Trophoblast cell (in vitro differentiated cells and primary cell): Measurements from ENCODE around the gene PPDPF.

ENCODE experiments used
- DNase-seq, 2 donors: peaks; one replicate each; pipeline ENCODE4 v3.0.0-alpha.2; 2016
- H2AFZ ChIP-seq: 2 replicates; pipeline ENCODE4 v1.6.1; 2013; ENCODE audit warnings: low read length, moderate library complexity, mild to moderate bottlenecking; ENCODE audit not compliant: insufficient read depth, poor library complexity
- H2AK5ac ChIP-seq: 2 replicates; pipeline ENCODE4 v1.6.1; 2013; ENCODE audit warnings: mild to moderate bottlenecking, low read length
- H2BK120ac ChIP-seq: 2 replicates; pipeline ENCODE4 v1.6.1; 2013; ENCODE audit warnings: low read length, mild to moderate bottlenecking, moderate library complexity; ENCODE audit not compliant: insufficient read depth, poor library complexity
- H2BK12ac ChIP-seq: 2 replicates; pipeline ENCODE4 v1.6.1; 2013; ENCODE audit warnings: mild to moderate bottlenecking, low read length, moderate library complexity
- H2BK5ac ChIP-seq: 2 replicates; pipeline ENCODE4 v1.6.1; 2013; ENCODE audit warnings: low read length, low read depth, moderate library complexity, mild to moderate bottlenecking; ENCODE audit not compliant: poor library complexity
- H3K14ac ChIP-seq: 2 replicates; pipeline ENCODE4 v1.6.1; 2013; ENCODE audit warnings: mild to moderate bottlenecking, low read length
- H3K18ac ChIP-seq: 2 replicates; pipeline ENCODE4 v1.6.1; 2013; ENCODE audit warnings: mild to moderate bottlenecking, low read length
- H3K23ac ChIP-seq: 2 replicates; pipeline ENCODE4 v1.6.1; 2013; ENCODE audit warnings: low read length
- H3K27ac ChIP-seq: 2 replicates; pipeline ENCODE4 v1.5.1; 2013; ENCODE audit warnings: low read depth, mild to moderate bottlenecking, inconsistent platforms, low read length, moderate library complexity
- H3K27me3 ChIP-seq: 2 replicates; pipeline ENCODE4 v1.6.1; 2013; ENCODE audit warnings: inconsistent platforms, mild to moderate bottlenecking, low read length, moderate library complexity; ENCODE audit not compliant: insufficient read depth
- H3K36me3 ChIP-seq, 2 experiments: 1 replicate in 1 of 2; 2 replicates in 1 of 2; pipeline ENCODE4 v1.6.1; 2013; ENCODE audit warnings: low read length in 2 of 2, mild to moderate bottlenecking in 2 of 2, moderate library complexity in 1 of 2; ENCODE audit not compliant: insufficient read depth in 2 of 2, control insufficient read depth in 1 of 2
- H3K4ac ChIP-seq: 2 replicates; pipeline ENCODE4 v1.6.1; 2013; ENCODE audit warnings: low read depth, mild to moderate bottlenecking, low read length, moderate library complexity
- H3K4me1 ChIP-seq, 2 experiments: 1 replicate in 1 of 2; 2 replicates in 1 of 2; pipeline ENCODE4 v1.6.1; 2013; ENCODE audit warnings: low read length in 2 of 2, mild to moderate bottlenecking in 2 of 2, moderate library complexity in 1 of 2; ENCODE audit not compliant: insufficient read depth in 2 of 2, control insufficient read depth in 1 of 2
- H3K4me2 ChIP-seq: 2 replicates; pipeline ENCODE4 v1.6.1; 2013; ENCODE audit warnings: inconsistent platforms, mild to moderate bottlenecking, low read length, moderate library complexity
- H3K4me3 ChIP-seq: 2 replicates; pipeline ENCODE4 v1.5.1; 2013; ENCODE audit warnings: mild to moderate bottlenecking, low read depth, low read length, inconsistent platforms
- H3K79me1 ChIP-seq: one replicate; pipeline ENCODE4 v1.6.1; 2013; ENCODE audit warnings: low read length
- H3K79me2 ChIP-seq: 2 replicates; pipeline ENCODE4 v1.6.1; 2013; ENCODE audit warnings: low read length, mild to moderate bottlenecking; ENCODE audit not compliant: control insufficient read depth, insufficient read depth, poor library complexity
- H3K9ac ChIP-seq: 2 replicates; pipeline ENCODE4 v1.6.1; 2013; ENCODE audit warnings: mild to moderate bottlenecking, low read length
- H3K9me3 ChIP-seq: 2 replicates; pipeline ENCODE4 v1.6.1; 2013; ENCODE audit warnings: low read depth, mild to moderate bottlenecking, control low read depth, inconsistent platforms, low read length; ENCODE audit not compliant: insufficient read depth
- H4K12ac ChIP-seq: 2 replicates; pipeline ENCODE4 v1.6.1; 2013; ENCODE audit warnings: low read depth, mild to moderate bottlenecking, low read length, moderate library complexity
- H4K8ac ChIP-seq: 2 replicates; pipeline ENCODE4 v1.6.1; 2013; ENCODE audit warnings: low read depth, mild to moderate bottlenecking, low read length, moderate library complexity
- H4K91ac ChIP-seq: one replicate; pipeline ENCODE4 v1.6.1; 2013; ENCODE audit warnings: low read depth, mild to moderate bottlenecking, low read length, moderate library complexity
- WGBS: extraction: QIAGEN DNeasy Blood & Tissue Kit; methylation state at CpG from one replicate; pipeline ENCODE4 v1.1.7; 2013; ENCODE audit warnings: missing lambda C conversion rate; ENCODE audit not compliant: insufficient read length, insufficient coverage; ENCODE audit errors: extremely low coverage; 5-methylcytosine and 5-hydroxymethylcytosine counted together

The PPDPF gene

DNA sequence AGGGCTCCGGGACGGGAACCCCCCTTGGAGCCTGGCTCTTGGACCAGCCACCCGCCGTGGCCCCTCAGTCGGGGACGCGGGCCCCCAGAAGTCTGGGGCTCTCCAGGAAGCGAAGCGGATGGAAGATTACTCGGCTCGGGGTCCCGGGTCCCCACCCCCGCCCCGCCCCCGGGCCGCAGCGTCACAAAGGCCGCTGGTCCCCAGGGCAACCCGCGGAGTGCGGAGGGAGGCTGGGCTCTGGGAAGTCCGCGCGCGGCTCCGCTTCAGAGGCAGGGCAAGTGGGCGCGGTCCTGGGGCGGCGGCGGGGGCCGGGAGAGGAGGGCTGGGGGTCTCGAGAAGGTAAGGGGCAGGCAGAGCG lies 33.3 kb downstream of the PPDPF start, which contains the start of gene FNDC11:
Gene FNDC11, plus strand, starts transcription at position 227 of the 358 bp plus-strand sequence. CDS start 1,505 bp downstream, outside the sequence.
- H3K27me3 ChIP-seq, result no peaks in the 10 kb centered on the region
- no CpG with 5 or more reads among the region's 34 CpGs for WGBS
- peak within 1 kb of the TSS; percentile 42 for H3K14ac ChIP-seq
- H3K4me2 ChIP-seq, result peak within 1 kb of the TSS; percentile 50
- DNase-seq, result no peak
- H3K9ac ChIP-seq, result no peak within 1 kb of the TSS
- peak within 1 kb of the TSS; percentile 47 for H2BK120ac ChIP-seq
- no peak within 1 kb of the TSS for H3K27ac ChIP-seq
- H3K18ac ChIP-seq, result peak within 1 kb of the TSS; percentile 46
- H2AFZ ChIP-seq, result peak within 1 kb of the TSS; percentile 62
- H3K36me3 ChIP-seq, result no peaks in the 10 kb centered on the region
- no peak within 1 kb of the TSS for H3K23ac ChIP-seq
- peaks cover 2% of the 10 kb centered on the region for H3K9me3 ChIP-seq
- H3K79me1 ChIP-seq, result peaks cover 3% of the 10 kb centered on the region
- no peak within 1 kb of the TSS for H2AK5ac ChIP-seq
- peak within 1 kb of the TSS; percentile 30 for H3K4me3 ChIP-seq
- peaks cover 6 to 7% of the 10 kb centered on the region in 2 experiments for H3K4me1 ChIP-seq
- H4K91ac ChIP-seq, result peak within 1 kb of the TSS; percentile 60
- H4K8ac ChIP-seq, result no peak within 1 kb of the TSS
- no peaks in the 10 kb centered on the region for H3K79me2 ChIP-seq
- H3K4ac ChIP-seq, result peak within 1 kb of the TSS; percentile 15
- no peak within 1 kb of the TSS for H2BK12ac ChIP-seq
- no peak within 1 kb of the TSS for H2BK5ac ChIP-seq
- H4K12ac ChIP-seq, result peak within 1 kb of the TSS; percentile 59

DNA sequence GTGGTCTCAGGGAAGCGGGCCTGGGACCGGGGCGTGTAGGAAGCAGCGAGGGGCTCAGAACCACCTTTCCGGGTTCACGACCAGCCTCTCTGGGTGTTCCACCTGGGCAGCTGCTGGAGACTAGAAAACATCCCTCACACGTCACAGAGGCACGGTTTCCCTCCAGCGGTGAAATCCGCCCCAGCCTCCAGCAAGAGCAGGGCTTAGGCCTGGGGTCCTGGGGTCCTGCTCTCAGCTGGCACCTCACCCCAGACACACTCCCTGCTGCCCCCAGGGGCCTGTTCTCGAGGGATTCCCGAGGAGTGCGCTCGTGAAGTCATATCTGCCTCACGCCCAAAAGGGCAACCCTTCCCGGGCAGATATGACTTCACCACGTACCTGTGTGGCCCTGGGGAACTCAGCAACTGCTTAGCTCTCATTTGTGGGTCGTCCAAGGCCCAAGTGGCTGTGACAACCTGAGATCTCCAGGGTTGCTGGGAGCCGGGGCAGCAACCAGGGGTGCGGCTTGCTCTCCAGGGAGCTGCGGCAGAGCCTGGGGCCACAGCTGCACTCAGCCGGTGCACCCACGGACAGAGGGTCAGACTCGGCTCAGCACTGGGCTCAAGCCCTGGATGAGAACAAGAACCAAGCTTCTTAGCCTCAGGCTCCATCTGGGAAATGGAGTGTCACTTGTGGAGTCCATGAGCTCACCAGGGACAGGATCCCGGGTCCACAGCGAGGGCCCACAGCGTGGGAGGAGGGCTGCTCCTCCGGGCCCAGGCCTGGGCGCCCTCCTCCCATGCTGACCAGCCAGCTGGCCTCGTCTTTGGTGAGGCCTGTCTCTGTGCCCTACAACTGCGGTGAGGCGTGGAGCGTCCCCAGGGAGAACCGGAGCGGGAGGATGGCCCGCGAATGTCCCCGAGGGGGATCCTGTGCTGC lies 34.1 kb downstream of the PPDPF start:
- peaks cover 0 to under 1% of the 10 kb centered on the region in 2 experiments for H3K36me3 ChIP-seq
- no peak overlapping the region for H2AK5ac ChIP-seq

GRCh38 chr20:63555661-63556381 lies 35.3 kb downstream of the PPDPF start:
- H4K91ac ChIP-seq, result no peak overlapping the region
- no peak overlapping the region for H3K18ac ChIP-seq
- no peak overlapping the region for H3K4me3 ChIP-seq
- no peak overlapping the region for H4K8ac ChIP-seq
- peak; percentile 45 to 69 for DNase-seq
- H3K9ac ChIP-seq, result no peak overlapping the region
- H3K9me3 ChIP-seq, result peaks cover 2% of the 10 kb centered on the region
- no peak overlapping the region for H2BK120ac ChIP-seq
- H3K27ac ChIP-seq, result no peak overlapping the region
- H2BK12ac ChIP-seq, result no peak overlapping the region
- no peak overlapping the region for H2AK5ac ChIP-seq
- no peak overlapping the region for H3K4ac ChIP-seq
- no peak overlapping the region for H2AFZ ChIP-seq
- peaks cover 6 to 7% of the 10 kb centered on the region in 2 experiments for H3K4me1 ChIP-seq
- H3K36me3 ChIP-seq, result peaks cover 11 to 12% of the 10 kb centered on the region in 2 experiments
- H3K79me2 ChIP-seq, result no peaks in the 10 kb centered on the region
- no peaks in the 10 kb centered on the region for H3K27me3 ChIP-seq
- peaks cover 3% of the 10 kb centered on the region for H3K79me1 ChIP-seq
- H3K23ac ChIP-seq, result no peak overlapping the region
- no peak overlapping the region for H4K12ac ChIP-seq
- no peak overlapping the region for H3K4me2 ChIP-seq
- no peak overlapping the region for H3K14ac ChIP-seq
- H2BK5ac ChIP-seq, result no peak overlapping the region
- no CpG with 5 or more reads among the region's 45 CpGs for WGBS

More for the DNA sequence above, 34.1 kb downstream of the PPDPF start:
- Histone ChIP-seq H3K4ac (no peak overlapping the region), H3K23ac (no peak overlapping the region), H4K8ac (no peak overlapping the region), H3K27me3 (no peaks in the 10 kb centered on the region), H3K79me2 (no peaks in the 10 kb centered on the region), H2BK5ac (no peak overlapping the region), H4K12ac (no peak overlapping the region), H3K9me3 (peaks cover 2% of the 10 kb centered on the region), H3K4me3 (peak overlapping the region; percentile 30), H2BK12ac (no peak overlapping the region), H4K91ac (no peak overlapping the region), H2BK120ac (no peak overlapping the region), H3K18ac (no peak overlapping the region), H3K27ac (no peak overlapping the region), H3K4me2 (peak overlapping the region; percentile 50), H3K79me1 (peaks cover 3% of the 10 kb centered on the region), H3K4me1 (peaks cover 6 to 7% of the 10 kb centered on the region in 2 experiments), H2AFZ (no peak overlapping the region), H3K14ac (no peak overlapping the region), H3K9ac (no peak overlapping the region)
- no CpG with 5 or more reads among the region's 38 CpGs for WGBS
- DNase-seq, result peak in 1 of 2 donors; percentile 25

GRCh38 chr20:63556873-63557478 lies 36.4 kb downstream of the PPDPF start:
- WGBS, result no CpG with 5 or more reads among the region's 23 CpGs
- no peak overlapping the region for H4K8ac ChIP-seq
- H3K79me1 ChIP-seq, result peaks cover 3% of the 10 kb centered on the region
- peaks cover 17% of the 10 kb centered on the region in 2 experiments for H3K36me3 ChIP-seq
- no peak overlapping the region for H2BK5ac ChIP-seq
- H4K91ac ChIP-seq, result no peak overlapping the region
- no peak overlapping the region for H2AK5ac ChIP-seq
- no peak overlapping the region for H3K4me2 ChIP-seq
- no peak for DNase-seq
- H3K9ac ChIP-seq, result no peak overlapping the region
- H3K27me3 ChIP-seq, result no peaks in the 10 kb centered on the region
- no peak overlapping the region for H3K27ac ChIP-seq
- H3K4ac ChIP-seq, result no peak overlapping the region
- H3K79me2 ChIP-seq, result no peaks in the 10 kb centered on the region
- H3K18ac ChIP-seq, result no peak overlapping the region
- no peak overlapping the region for H2BK120ac ChIP-seq
- no peak overlapping the region for H3K14ac ChIP-seq
- no peak overlapping the region for H2AFZ ChIP-seq
- H3K4me3 ChIP-seq, result no peak overlapping the region
- no peak overlapping the region for H4K12ac ChIP-seq
- H3K23ac ChIP-seq, result no peak overlapping the region
- H3K4me1 ChIP-seq, result peaks cover 6 to 7% of the 10 kb centered on the region in 2 experiments
- no peak overlapping the region for H2BK12ac ChIP-seq
- peaks cover 2% of the 10 kb centered on the region for H3K9me3 ChIP-seq
